ENCODE data around the gene SLC2A13.
"Not testable (repeated sequence)": the region's sequence is repeated elsewhere in the genome, so short reads cannot be mapped to it uniquely, and the experiment has no call there.

The SLC2A13 gene

DNA sequence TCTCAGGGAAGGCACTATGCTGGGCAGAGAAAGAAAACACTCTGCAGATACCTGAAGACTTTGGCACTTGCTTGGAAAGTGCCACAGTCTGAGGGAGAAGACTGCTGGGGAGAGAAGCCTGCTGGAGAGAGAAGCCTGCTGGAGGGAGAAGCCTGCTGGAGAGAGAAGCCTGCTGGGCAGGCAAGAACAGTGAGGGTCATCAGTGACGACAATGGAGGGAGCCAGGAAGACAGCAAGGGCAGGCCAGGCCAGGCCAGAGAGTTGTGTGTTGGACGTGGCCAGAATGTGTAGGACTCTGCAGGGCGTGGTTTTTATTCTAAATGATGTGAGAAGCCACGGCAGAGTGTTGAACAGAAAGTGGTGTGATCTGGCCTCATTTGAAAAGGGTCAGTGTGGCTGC is 301.0 kb downstream of the SLC2A13 start:
- DNase-seq (ENCODE audit: low spot score) = no peak

DNA sequence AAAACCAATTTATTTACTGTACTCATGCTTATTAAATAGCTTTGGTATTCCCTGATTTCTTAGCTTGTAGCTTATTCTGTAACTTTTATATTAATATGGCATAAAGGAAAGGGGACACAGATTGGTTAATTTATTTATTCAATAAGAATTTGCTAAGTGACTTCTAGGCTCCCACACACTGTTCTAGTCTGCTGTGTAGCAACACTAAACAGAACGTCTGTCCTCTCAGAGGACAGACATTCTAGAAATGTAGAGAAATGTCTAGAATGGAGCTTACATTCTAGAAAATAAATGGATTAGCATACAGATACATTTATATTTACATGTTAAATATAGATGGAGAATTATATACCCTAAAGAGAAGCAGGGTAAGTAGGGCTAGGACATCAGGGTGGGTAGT is 301.4 kb downstream of the SLC2A13 start:
- DNase-seq (ENCODE audit: low spot score) = no peak

DNA sequence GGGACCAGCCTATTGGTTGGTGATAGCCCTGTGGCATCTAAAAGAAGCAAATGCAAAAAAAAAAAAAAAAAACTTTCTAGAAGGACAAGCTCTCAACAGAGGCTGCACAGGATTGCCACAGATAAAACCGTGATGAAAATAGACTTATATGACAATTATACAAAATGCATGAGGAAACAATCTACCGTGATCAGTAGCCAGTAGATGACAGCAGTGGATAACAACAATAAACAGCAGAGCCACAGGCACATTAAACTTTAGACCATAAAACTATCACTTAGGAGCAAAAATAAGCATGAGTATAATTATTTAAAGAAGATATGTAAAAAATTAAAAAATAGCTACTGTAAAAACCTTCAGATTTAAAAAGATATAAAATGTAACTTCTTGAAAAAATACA is 302.7 kb downstream of the SLC2A13 start:
- no peak for DNase-seq (ENCODE audit: low spot score)

DNA sequence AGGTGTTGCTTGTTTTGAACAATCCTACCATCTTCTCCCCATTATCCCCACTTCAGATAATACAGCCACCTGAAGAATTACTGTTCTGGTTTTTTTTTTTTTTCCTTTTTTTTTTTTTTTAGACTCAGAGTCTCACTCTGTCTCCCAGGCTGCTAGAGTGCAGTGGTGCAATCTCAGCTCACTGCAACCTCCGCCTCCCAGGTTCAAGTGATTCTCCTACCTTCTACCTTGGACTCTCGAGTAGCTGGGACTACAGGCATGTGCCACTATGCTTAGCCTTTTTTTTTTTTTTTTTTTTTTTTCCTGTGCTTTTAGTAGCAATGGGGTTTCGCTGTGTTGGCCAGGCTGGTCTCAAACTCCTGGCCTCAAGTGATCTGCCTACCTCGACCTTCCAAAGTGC is 306.9 kb downstream of the SLC2A13 start:
- DNase-seq (ENCODE audit: low spot score) = no peak

DNA sequence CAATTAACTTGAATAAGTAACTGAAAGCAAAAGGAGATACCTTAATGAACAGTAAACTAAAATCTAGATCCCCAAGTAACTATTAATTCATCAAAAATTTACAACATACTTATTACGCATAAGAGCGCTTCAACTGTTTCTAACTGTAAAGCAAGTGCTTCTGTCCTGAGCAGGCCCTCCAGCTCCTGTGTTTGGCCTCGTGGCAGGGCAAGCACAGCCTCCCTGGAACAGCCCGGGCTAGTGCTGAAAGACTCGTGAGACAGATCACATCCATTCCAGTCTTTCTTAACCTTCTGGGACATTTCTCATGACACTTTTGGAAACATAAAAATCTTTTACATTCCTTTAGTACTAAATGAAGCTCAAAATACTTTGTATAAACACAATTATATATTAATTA is 307.5 kb downstream of the SLC2A13 start:
- no peak for DNase-seq (ENCODE audit: low spot score)

DNA sequence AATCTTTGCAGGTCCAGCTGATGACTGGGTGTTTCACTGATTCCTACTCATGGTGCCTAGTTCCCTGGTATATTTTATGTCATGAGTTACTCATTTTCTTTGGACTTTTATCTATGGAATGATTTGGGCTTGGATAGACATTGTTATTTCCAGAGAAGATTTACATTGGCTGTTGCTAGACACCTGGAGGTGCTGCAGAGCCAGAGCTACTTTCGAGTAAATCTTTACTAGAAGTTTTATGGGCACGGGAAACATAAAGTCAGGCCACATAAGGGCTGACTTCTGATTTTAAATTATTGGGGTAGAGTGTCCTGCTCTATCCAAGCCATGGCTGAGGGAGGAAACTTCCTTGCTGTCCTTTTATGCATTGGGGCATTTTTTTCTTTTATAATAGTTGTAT is 310.4 kb downstream of the SLC2A13 start:
- no peak for DNase-seq (ENCODE audit: low spot score)

DNA sequence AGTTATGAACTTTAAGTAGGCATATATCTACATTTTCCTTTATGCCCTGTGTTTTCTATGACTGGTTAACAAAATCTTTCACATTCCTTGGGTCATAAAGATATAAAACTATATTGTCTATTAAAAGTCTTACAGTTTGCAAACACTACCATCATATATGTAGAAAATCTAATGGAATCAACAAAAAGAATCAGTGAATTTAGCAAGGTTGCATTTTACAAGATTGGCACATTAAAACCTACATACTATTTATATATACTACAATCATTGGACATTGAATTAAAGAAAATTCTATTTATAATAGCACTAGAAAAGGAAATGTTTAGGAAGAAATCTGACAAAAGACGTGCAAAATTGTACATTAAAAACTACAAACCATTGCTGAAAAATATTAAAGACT is 312.9 kb downstream of the SLC2A13 start:
- no peak for DNase-seq (ENCODE audit: low spot score)

DNA sequence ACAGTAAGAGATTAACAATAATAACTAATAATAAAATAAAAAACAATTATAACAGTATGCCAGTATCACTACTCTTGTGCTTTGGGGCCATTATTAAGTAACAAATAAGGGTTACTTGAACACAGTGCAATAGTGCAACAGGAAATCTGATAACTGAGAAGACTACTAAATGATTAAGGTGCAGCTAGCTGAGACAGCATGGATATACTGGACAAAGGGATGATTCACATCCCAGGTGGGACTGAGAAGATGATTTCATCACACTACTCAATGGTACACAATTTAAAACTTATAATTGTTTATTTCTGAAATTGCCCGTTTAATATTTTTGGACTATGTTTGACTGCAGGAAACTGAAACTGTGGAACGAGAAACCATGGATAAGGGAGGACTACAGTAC is 317.6 kb downstream of the SLC2A13 start:
- DNase-seq (ENCODE audit: low spot score) = no peak

DNA sequence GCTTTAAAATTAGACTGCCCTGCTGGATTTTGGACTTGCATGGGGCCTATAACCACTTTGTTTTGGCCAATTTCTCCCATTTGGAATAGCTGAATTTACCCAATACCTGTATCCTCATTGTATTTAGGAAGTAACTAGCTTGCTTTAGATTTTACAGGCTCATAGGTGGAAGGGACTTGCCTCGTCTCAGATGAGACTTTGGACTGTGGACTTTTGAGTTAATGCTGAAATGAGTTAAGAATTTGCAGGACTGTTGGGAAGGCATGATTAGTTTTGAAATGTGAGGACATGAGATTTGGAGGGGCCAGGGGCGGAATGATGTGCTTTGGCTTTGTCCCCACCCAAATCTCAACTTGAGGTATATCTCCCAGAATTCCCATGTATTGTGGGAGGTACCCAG is 320.1 kb downstream of the SLC2A13 start:
- DNase-seq (ENCODE audit: low spot score) = not testable (repeated sequence)

DNA sequence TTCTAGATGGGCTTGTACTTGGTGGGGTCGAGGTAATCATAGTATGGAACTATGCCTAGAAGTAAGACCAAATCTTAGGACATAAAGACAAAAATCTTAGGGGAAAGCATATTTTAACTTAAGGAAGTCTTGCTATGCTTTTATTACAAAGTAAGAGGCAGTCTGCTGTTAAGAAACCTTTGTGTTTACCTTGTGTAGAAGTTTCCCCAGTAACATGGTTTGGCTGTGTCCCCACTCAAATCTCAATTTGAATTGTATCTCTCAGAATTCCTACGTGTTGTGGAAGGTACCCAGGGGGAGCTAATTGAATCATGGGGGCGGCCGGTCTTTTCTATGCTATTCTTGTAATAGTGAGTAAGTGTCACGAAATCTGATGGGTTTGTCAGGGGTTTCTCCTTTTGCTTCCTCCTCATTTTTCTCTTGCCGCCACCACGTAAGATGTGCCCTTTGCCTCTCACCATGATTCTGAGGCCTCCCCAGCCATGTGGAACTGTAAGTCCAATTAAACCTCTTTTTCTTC is 323.8 kb downstream of the SLC2A13 start:
- DNase-seq (ENCODE audit: low spot score) = no peak

DNA sequence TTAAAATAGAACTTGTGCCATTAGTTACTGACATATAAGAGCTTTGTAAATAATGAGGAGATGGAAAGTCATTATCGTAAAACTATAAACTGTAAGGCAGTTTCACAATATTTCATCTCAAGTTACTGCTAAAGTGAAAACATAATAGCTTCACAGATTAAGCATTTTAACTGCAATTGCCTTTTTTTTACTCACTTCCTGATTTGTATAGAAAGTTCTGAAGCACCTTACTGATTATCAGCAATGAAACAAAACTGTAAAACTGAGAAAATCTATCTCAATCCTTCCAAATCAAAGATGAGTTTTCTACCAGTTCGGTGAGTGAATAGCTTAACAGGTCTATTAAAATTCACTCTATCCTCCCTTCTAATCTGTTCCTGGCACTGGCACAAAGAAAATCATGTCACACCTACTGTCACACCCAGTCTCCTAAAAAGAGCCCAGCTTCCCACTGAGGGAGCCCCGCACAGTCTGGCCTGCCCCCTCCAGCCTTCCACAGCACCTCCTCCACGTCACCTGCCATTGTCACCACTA is 324.9 kb downstream of the SLC2A13 start:
- DNase-seq (ENCODE audit: low spot score) = no peak

DNA sequence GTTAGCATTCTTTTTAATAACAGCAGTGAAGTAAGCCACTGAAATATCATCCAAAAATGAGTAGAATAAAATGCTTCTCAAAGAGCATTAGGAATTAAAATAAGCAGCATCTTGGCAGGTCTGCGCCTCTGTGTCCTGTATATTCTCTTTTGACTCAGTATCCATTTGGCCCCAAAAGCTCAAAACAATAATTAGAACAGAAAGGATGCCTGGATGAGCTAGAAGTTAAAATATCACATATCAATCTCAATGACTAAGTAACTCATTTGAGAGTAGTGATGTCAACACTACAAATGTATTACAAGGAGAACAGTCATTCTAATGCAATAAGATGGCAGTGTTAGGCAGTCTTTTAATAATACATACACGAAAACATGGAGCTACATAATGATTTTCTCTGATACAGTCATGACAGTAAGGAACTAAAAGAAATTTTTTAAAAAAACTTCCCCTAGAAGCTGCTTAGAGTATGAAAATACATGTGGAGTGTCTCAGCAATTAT is 325.4 kb downstream of the SLC2A13 start:
- no peak for DNase-seq (ENCODE audit: low spot score)

DNA sequence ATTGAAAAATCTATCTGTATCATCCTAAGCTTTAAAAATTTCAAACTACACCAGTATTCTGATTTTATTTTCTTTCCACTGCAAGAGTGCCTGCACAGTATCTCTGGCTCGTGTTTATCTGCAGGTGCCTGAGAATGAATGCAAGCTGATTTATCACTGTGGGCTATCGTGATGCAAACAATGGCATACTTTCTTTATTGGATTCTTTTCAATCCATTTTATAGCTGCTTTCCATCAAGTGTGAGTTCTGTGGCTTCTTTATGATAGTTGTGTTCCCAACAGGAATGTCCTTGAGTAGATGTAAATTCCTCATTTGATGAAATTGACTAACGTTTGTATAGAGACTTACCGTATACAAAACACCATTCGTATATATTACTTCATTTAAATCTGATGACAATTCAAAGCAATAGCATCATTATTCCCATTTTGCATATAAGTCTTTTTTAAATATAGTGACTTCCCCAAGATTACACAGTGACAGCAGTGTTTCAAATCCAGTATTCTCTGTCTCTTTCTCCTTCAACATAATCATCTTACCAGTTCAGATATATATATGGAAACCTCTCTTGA is 326.0 kb downstream of the SLC2A13 start:
- no peak for DNase-seq (ENCODE audit: low spot score)

DNA sequence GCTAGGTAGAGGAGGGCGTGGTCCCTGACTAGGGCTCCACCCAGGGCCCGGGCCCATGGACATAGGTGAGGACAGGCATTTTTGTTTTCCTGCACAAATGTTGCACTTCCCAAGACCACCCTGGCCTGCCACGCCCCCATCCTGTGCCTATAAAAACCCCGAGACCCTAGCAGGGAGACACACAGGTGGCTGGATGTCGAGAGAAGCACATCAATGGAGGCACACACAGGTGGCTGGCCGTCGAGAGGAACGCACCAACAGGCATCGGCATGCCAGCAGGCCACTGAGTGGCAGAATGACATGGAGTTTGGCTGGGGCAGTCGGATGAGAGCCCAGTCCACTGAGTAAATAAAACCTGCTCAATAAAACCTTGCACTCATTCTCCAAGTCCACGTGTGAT is 328.4 kb downstream of the SLC2A13 start:
- no peak for DNase-seq (ENCODE audit: low spot score)

DNA sequence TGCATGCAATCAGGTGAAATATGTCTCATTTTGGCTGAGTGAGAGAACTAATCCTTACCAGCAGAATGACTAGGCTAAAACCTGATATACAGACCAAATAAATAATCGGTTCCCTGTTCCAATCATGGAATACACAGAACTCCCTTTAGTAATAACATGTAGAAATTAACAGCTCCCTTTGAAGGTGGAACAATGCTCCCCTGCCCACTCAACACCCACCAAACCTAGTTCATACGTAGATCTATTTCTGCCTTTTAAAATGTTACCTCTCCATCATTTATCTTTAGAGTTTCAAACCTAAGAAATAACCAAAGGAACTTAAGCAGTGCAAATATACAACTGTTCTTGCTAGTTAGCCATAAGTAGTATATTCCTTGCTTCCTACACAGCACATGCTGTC is 332.6 kb downstream of the SLC2A13 start:
- no peak for DNase-seq (ENCODE audit: low spot score)

DNA sequence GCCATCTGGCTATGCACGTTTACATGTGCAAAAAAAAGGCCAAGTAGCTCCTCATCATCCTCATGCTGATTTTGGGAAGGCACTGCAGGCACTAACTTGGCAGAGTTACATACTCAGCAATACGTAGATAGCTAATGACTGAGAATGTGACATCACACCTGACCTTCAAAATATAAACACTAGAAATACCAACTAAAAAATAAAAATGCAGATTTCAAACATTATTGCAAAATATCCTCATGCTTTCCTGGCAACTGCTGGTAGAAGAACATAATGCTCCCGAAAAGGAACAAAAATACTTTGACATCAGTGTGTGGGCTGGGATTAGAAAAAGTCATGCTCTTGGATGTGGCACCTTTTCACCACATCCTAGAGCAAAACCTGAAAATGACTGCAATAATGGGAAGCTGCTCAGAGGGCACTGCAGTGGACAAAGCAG is 333.0 kb downstream of the SLC2A13 start:
- DNase-seq (ENCODE audit: low spot score) = no peak

DNA sequence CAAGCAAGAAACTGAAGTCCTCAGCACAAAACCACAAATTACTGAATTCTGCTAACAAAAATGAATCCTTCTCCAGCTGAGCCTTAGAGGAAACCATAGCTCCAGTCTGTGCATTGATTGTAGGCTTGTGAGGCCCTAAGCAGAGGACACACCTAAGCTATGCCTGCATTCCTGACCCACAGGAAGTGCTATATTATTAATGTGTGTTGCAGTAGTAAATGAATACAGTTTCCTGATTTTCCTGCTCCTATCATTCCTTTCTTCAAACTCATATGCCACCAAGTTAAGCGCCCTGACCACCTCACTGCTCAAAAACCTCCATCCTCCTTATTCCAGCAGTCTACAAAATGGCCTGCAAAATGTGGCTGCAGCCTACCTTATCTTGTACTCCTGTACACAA is 334.4 kb downstream of the SLC2A13 start:
- DNase-seq (ENCODE audit: low spot score) = no peak

DNA sequence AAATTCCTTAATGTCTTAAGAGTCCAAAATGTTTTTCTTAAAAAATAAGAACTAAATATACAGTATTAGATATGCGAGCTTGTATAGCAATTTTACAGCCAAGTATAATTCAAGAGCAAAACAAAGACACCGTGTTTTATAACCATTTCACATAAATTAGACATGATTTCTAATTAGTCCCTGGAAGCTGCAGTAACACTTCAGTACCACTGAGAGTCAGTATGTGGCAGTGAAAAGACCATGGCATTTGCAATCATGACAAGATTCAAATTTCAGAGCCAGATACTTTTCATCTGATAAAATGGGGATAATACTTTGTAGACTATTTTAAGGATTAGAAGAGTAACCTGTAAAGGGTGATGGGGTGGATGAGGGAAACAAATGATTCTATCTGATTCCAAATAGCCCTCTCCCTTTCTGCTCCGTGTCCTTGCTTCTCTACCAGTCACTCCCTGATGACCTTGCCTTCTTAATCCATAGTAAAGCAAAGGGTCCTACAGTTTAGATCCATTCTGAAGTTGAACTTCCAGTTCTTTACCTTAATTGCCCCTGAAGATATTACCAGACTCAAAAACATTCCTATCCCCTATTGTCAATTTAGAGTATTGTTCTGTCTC is 340.8 kb downstream of the SLC2A13 start:
- DNase-seq (ENCODE audit: low spot score) = peak; percentile 60

DNA sequence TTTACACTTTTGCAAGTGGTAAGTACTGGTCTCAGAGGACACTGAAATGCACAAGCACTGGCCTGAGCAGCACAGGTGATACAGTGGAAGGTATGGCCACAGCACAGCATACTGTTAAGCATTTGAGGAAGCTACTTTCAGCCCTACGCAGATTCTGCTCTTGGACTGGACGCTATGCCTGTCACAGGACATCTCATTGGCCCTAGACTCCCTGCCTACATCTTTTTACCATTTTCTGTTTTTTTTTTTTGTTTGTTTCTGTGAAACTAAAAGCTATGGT is 342.1 kb downstream of the SLC2A13 start:
- no peak for DNase-seq (ENCODE audit: low spot score)

DNA sequence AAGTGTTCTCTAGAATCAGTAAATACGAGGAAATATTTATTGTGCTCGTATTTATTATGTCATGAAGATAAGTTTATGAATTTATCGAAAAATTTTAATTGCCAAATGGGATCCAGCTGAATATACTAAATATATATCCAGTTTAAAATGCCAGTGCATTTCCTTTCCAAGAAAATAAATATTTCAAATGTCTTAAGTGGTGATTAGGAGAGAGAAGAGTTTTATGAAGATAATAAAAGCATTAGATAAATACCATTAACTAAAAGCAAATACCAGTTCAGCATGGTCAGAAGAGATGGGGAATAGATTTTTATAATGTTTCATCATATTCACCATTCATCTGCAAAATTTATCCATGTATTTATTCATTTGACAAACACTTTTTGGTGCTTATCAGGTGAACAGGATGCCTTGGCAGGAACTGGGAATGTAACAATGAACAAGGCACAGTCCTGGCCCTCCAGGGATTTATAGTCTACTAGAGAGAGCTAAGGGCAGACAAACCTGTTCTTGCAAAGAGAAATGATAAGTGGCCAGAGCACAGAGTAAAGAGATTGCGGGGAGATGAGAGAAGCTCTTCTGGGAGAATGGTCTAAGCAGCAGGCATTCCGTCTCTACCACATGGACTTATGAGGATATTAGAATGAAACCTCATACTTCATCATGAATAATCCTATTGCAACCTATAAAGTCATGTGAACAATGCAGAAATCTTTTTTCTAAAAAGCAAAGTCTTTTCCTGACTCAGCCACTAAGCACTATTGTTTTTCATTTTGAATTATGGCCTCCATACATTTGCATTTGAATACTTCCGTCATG is 342.6 kb downstream of the SLC2A13 start:
- no peak for DNase-seq (ENCODE audit: low spot score)

DNA sequence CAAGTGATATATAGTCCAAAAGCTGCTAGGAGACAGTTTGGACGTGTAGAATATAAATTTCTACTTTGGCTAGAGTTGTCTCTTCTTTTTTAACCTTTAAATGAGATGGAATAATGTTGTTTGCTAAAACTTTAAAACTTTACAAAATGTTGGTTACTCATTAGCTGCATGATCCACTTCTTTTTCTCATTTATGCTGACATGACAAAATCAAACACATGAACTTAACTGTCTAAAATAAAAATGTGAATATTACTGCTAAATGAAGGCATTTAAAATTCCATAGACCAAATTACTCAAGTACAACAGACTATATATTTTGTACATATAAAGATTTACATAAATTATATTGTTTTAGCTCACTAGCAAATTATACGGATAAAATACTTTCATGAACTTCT is 350.4 kb downstream of the SLC2A13 start:
- DNase-seq (ENCODE audit: low spot score) = no peak

DNA sequence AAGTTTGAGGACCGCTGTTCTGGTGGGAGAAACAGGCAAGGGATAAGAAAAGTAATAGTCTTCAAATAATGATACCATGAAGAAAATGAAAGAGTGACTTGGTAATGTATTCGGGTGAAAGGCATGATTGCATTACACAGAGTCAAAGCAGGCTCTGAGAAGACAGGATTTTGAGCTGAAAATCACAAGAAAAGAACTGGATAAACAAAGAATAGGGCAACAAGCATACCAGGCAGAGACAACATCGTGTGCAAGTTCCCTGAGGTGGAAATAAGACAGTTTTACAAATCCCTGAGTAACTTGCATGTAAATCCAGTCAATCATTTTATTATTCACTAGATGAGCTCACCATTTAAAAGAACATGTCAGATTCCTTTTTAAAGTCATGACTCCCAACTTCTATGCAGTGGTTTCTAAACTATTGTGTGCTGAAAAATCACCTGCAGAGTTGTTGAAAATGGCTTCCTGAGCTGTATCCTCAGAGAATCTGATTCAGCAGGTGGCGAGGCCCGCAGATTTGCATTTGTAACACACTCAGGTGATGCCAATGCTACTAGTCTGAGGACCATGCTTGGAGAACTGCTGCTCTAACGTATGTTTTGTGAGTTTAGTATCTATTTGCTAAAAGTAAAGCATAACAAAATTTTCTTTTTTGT is 353.3 kb downstream of the SLC2A13 start:
- no peak for DNase-seq (ENCODE audit: low spot score)

DNA sequence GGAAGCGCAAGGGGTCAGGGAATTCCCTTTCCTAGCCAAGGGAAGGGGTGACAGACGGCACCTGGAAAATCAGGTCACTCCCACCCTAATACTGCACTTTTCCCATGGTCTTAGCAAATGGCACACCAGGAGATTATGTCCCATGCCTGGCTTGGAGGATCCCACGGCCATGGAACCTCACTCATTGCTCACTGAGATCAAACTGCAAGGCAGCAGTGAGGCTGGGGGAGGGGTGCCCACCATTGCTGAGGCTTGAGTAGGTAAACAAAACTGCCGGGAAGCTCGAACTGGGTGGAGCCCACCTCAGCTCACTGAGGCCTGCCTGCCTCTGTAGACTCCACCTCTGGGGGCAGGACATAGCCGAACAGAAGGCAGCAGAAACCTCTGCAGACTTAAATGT is 359.7 kb downstream of the SLC2A13 start:
- DNase-seq (ENCODE audit: low spot score) = not testable (repeated sequence)

Data from AG20443 (cell line).